Epithelial cell of esophagus (primary cell): ENCODE measurements around the gene OPRPN.

ENCODE experiments used
- DNase-seq: peaks from one replicate; pipeline ENCODE4 v3.0.0; 2010; ENCODE audit warnings: low read depth
- H3K4me3 ChIP-seq: 2 replicates; pipeline ENCODE4 v1.5.1; 2011; ENCODE audit warnings: mild to moderate bottlenecking, low read length, control low read depth
- CTCF ChIP-seq: IDR thresholded peaks from 2 replicates; pipeline ENCODE4 v1.5.1; 2011; ENCODE audit warnings: low read depth, mild to moderate bottlenecking, low read length, control low read depth, inconsistent platforms; ENCODE audit not compliant: insufficient read depth; ENCODE audit errors: missing control alignments

OPRPN gene

GRCh38 chr4:70452946-70453345 lies 55.2 kb downstream of the OPRPN start:
- no peak for DNase-seq
- TF ChIP-seq CTCF, result no peak
- H3K4me3 ChIP-seq, result no peak overlapping the region
